Keratinocyte (primary cell): ENCODE measurements around the gene FBLIM1. TPM values are rescaled to one million over a fixed set of nuclear protein-coding genes. Genes with fewer than 3 reads are reported as not detected.

Experiments
- DNase-seq: peaks from one replicate; pipeline ENCODE4 v3.0.0-alpha.2; 2011; ENCODE audit warnings: low read depth, missing footprints, low spot score
- FAIRE-seq: peaks from 2 replicates; lab custom pipeline; 2011; peaks lifted over from hg19 to GRCh38; lab: Jason Lieb, UNC
- H2AFZ ChIP-seq: 2 replicates; pipeline ENCODE4 v1.6.0; 2012; ENCODE audit warnings: low read length, control low read depth, inconsistent platforms; ENCODE audit not compliant: control insufficient read depth
- H3K27ac ChIP-seq: 2 replicates; pipeline ENCODE4 v1.5.1; 2011; ENCODE audit warnings: low read length; ENCODE audit not compliant: control insufficient read depth, insufficient read depth
- H3K27me3 ChIP-seq: 3 replicates; pipeline ENCODE4 v1.6.0; 2011; ENCODE audit warnings: low read length; ENCODE audit not compliant: control insufficient read depth, insufficient read depth; ENCODE audit errors: extremely low read depth
- H3K36me3 ChIP-seq, 2 experiments: 2 replicates in 1 of 2; 3 replicates in 1 of 2; pipeline ENCODE4 v1.5.1; 2011; ENCODE audit warnings: low read length in 2 of 2, mild to moderate bottlenecking in 1 of 2; ENCODE audit not compliant: control insufficient read depth in 2 of 2, insufficient read depth in 2 of 2; ENCODE audit errors: extremely low read depth in 1 of 2
- H3K4me1 ChIP-seq: 3 replicates; pipeline ENCODE4 v1.5.1; 2011; ENCODE audit warnings: low read length; ENCODE audit not compliant: control insufficient read depth, insufficient read depth; ENCODE audit errors: extremely low read depth
- H3K4me2 ChIP-seq: 3 replicates; pipeline ENCODE4 v1.6.0; 2011; ENCODE audit warnings: low read depth, low read length; ENCODE audit not compliant: control insufficient read depth, insufficient read depth; ENCODE audit errors: extremely low read depth
- H3K4me3 ChIP-seq, 3 experiments: fragments of 200-600 bp in 1 of 3; sonication (generic) in 1 of 3; 2 replicates in 2 of 3; 3 replicates in 1 of 3; pipeline ENCODE4 v1.5.1; 2011 to 2016; ENCODE audit warnings: low read length in 3 of 3, mild to moderate bottlenecking in 3 of 3, control low read depth in 2 of 3, inconsistent platforms in 1 of 3, low read depth in 1 of 3, mixed read lengths in 1 of 3, mixed run types in 1 of 3, moderate library complexity in 1 of 3; ENCODE audit not compliant: control insufficient read depth in 2 of 3, insufficient read depth in 2 of 3; ENCODE audit errors: extremely low read depth in 1 of 3
- H3K79me2 ChIP-seq: 2 replicates; pipeline ENCODE4 v1.6.0; 2012; ENCODE audit warnings: low read length; ENCODE audit not compliant: control insufficient read depth, insufficient read depth
- H3K9ac ChIP-seq: 3 replicates; pipeline ENCODE4 v1.6.0; 2011; ENCODE audit warnings: low read length; ENCODE audit not compliant: control insufficient read depth, insufficient read depth; ENCODE audit errors: extremely low read depth
- H3K9me1 ChIP-seq: 3 replicates; pipeline ENCODE4 v1.6.0; 2011; ENCODE audit warnings: low read length; ENCODE audit not compliant: control insufficient read depth, insufficient read depth; ENCODE audit errors: extremely low read depth
- H3K9me3 ChIP-seq: 2 replicates; pipeline ENCODE4 v1.5.1; 2012; ENCODE audit warnings: low read depth, low read length; ENCODE audit not compliant: control insufficient read depth
- H4K20me1 ChIP-seq: 3 replicates; pipeline ENCODE4 v1.6.0; 2011; ENCODE audit warnings: low read length; ENCODE audit not compliant: control insufficient read depth, insufficient read depth; ENCODE audit errors: extremely low read depth
- CTCF ChIP-seq, 3 experiments: IDR thresholded peaks in 1 of 3; conservative IDR thresholded peaks in 1 of 3; optimal IDR thresholded peaks in 1 of 3; 2 replicates in 2 of 3; 3 replicates in 1 of 3; pipeline versions ENCODE3 to v1.5.1; 2011; ENCODE audit warnings: low read length in 3 of 3, mild to moderate bottlenecking in 3 of 3, moderate library complexity in 2 of 3, control low read depth in 1 of 3, inconsistent platforms in 1 of 3; ENCODE audit not compliant: insufficient read depth in 2 of 3; ENCODE audit errors: extremely low read depth in 1 of 3
- EZH2 ChIP-seq: IDR thresholded peaks from one replicate; pipeline ENCODE4 v1.6.1; 2012; ENCODE audit warnings: inconsistent platforms, mild to moderate bottlenecking, low read length, moderate library complexity
- dilution Hi-C: fragments of 300-500 bp; cut with MboI; formaldehyde crosslinking; loops from one replicate; pipeline ENCODE4 v1.7.0; 2020; ENCODE audit warnings: low sequenced_read_pairs; ENCODE audit not compliant: extremely low pct_ligation_motif_present
- polyA plus RNA-seq, 5 experiments: library from polyadenylated mRNA; depleted of rRNA in 3 of 5; stranded (reverse) in 3 of 5; stranded (forward) in 1 of 5; unstranded in 1 of 5; fragments of >200 nt; gene quantifications; 1 replicate in 1 of 5; 2 replicates in 3 of 5; 3 replicates in 1 of 5; pipeline versions ENCODE4 v1.2.1 to v1.2.3, GENCODE V29; 2011 to 2012; ENCODE audit warnings: missing spikeins in 2 of 5, low read depth in 1 of 5, low replicate concordance in 1 of 5

FBLIM1 gene
- polyA plus RNA-seq, 1 donor (not counting 4 experiments of a cell fraction or from before 2014, with no cell fraction given): 144 TPM

- dilution Hi-C loops: no loop called here
- peak; percentile 20 to 39 (median 39) for TF ChIP-seq CTCF (optimal IDR thresholded peaks at IDR 0.05 in 1 of 3, IDR thresholded peaks at IDR 0.05 in 1 of 3, conservative IDR thresholded peaks at IDR 0.05 in 1 of 3; ENCODE audit: extremely low read depth in 1 of 3, insufficient read depth in 2 of 3, low read length in 3 of 3)
- no peak for TF ChIP-seq EZH2
- peaks cover 36% of the 10 kb centered on the region for H3K4me1 ChIP-seq
- no peaks in the 10 kb centered on the region for H3K36me3 ChIP-seq
- no peak overlapping the region for H2AFZ ChIP-seq
- H3K9me3 ChIP-seq: no peaks in the 10 kb centered on the region
- no peaks in the 10 kb centered on the region for H4K20me1 ChIP-seq
- no peak overlapping the region for H3K9ac ChIP-seq
- H3K4me3 ChIP-seq: no peak overlapping the region
- peaks cover 4% of the 10 kb centered on the region for H3K9me1 ChIP-seq
- DNase-seq (no peak), FAIRE-seq (no peak)
- H3K4me2 ChIP-seq: no peak overlapping the region
- no peak overlapping the region for H3K27ac ChIP-seq
- no peaks in the 10 kb centered on the region for H3K79me2 ChIP-seq
- no peaks in the 10 kb centered on the region for H3K27me3 ChIP-seq
These were observed 44.8 kb downstream of the FBLIM1 start for GRCh38 chr1:15803380-15803779.

GRCh38 chr1:15804060-15804459, 45.5 kb downstream of the FBLIM1 start:
- dilution Hi-C loops: no loop called here
- Histone ChIP-seq H3K9ac (no peak overlapping the region), H3K4me2 (no peak overlapping the region), H3K79me2 (no peaks in the 10 kb centered on the region), H2AFZ (no peak overlapping the region), H3K4me1 (peaks cover 36% of the 10 kb centered on the region), H3K9me1 (peaks cover 4% of the 10 kb centered on the region), H3K27me3 (no peaks in the 10 kb centered on the region), H3K9me3 (no peaks in the 10 kb centered on the region), H3K36me3 (no peaks in the 10 kb centered on the region), H4K20me1 (no peaks in the 10 kb centered on the region), H3K4me3 (no peak overlapping the region), H3K27ac (no peak overlapping the region)
- no peak for FAIRE-seq
- DNase-seq: no peak
- TF ChIP-seq EZH2 (no peak), CTCF (optimal IDR thresholded peaks at IDR 0.05 in 1 of 3, IDR thresholded peaks at IDR 0.05 in 1 of 3, conservative IDR thresholded peaks at IDR 0.05 in 1 of 3; ENCODE audit: extremely low read depth in 1 of 3, insufficient read depth in 2 of 3, low read length in 3 of 3) (no peak)
